ENCODE results near the gene SIGMAR1.

The SIGMAR1 gene

GRCh38 chr9:34623374-34624235 lies 14.0 kb downstream of the SIGMAR1 start:
- no peak overlapping the region for H3K4me3 ChIP-seq (ENCODE audit: low read length)
- DNase-seq (ENCODE audit: low read depth) = no peak
- TF ChIP-seq, protein P1, sequence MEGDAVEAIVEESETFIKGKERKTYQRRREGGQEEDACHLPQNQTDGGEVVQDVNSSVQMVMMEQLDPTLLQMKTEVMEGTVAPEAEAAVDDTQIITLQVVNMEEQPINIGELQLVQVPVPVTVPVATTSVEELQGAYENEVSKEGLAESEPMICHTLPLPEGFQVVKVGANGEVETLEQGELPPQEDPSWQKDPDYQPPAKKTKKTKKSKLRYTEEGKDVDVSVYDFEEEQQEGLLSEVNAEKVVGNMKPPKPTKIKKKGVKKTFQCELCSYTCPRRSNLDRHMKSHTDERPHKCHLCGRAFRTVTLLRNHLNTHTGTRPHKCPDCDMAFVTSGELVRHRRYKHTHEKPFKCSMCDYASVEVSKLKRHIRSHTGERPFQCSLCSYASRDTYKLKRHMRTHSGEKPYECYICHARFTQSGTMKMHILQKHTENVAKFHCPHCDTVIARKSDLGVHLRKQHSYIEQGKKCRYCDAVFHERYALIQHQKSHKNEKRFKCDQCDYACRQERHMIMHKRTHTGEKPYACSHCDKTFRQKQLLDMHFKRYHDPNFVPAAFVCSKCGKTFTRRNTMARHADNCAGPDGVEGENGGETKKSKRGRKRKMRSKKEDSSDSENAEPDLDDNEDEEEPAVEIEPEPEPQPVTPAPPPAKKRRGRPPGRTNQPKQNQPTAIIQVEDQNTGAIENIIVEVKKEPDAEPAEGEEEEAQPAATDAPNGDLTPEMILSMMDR (conservative IDR thresholded peaks at IDR 0.05; ENCODE audit: low read depth, low read length) = no peak

GRCh38 chr9:34620061-34620994 lies 17.3 kb downstream of the SIGMAR1 start, which contains the start of gene DCTN3:
Gene DCTN3 (minus strand): TSS chr9:34620495. CDS start chr9:34620464, 31 bp downstream.
- H3K4me3 ChIP-seq (ENCODE audit: low read length) = peak within 1 kb of the TSS; percentile 94
- TF ChIP-seq, protein P1 (conservative IDR thresholded peaks at IDR 0.05; ENCODE audit: low read depth, low read length) = no peak
- DNase-seq (ENCODE audit: low read depth) = peak; percentile 78

- no peak overlapping the region for H3K4me3 ChIP-seq (ENCODE audit: low read length)
- DNase-seq (ENCODE audit: low read depth) = no peak
- TF ChIP-seq, protein P1 (conservative IDR thresholded peaks at IDR 0.05; ENCODE audit: low read depth, low read length) = no peak
Measured at GRCh38 chr9:34615132-34615531, 22.5 kb downstream of the SIGMAR1 start.

- H3K4me3 ChIP-seq (ENCODE audit: low read length) = peak overlapping the region; percentile 88
- DNase-seq (ENCODE audit: low read depth) = peak; percentile 29
- TF ChIP-seq, protein P1 (conservative IDR thresholded peaks at IDR 0.05; ENCODE audit: low read depth, low read length) = peak; percentile 88
Measured at GRCh38 chr9:34612788-34613390, 24.7 kb downstream of the SIGMAR1 start.

GRCh38 chr9:34611811-34612787 lies 25.5 kb downstream of the SIGMAR1 start, which contains the start of gene RPP25L:
Gene RPP25L (minus strand): TSS chr9:34612097. CDS start chr9:34611296, 801 bp downstream.
- TF ChIP-seq, protein P1 (conservative IDR thresholded peaks at IDR 0.05; ENCODE audit: low read depth, low read length) = no peak
- DNase-seq (ENCODE audit: low read depth) = no peak
- H3K4me3 ChIP-seq (ENCODE audit: low read length) = peak within 1 kb of the TSS; percentile 88

Data from retinal pigment epithelial cell (primary cell).